DMS153 treated with DMSO at 0.1 percent for 48 hours (cell line): Measurements from ENCODE around the gene SSX5.
"Not testable (repeated sequence)": the region's sequence is repeated elsewhere in the genome, so short reads cannot be mapped to it uniquely, and the experiment has no call there.

ENCODE experiments used
- DNase-seq: peaks from one replicate; lab custom pipeline; 2025; ENCODE audit not compliant: unreplicated experiment; lab: John Stamatoyannopoulos, UW

Gene SSX5

GRCh38 chrX:48196745-48197201 is at the start of gene SSX5:
SSX5 (minus strand) TSS chrX:48196795; CDS start chrX:48195358, 1,437 bp downstream.
- DNase-seq = no peak

GRCh38 chrX:48224196-48224595 is 27.6 kb upstream of the SSX5 start:
- not testable (repeated sequence) for DNase-seq

- DNase-seq = not testable (repeated sequence)
Measured at GRCh38 chrX:48214341-48214740, 17.7 kb upstream of the SSX5 start.

GRCh38 chrX:48190024-48190423 is 6.6 kb downstream of the SSX5 start:
- not testable (repeated sequence) for DNase-seq

GRCh38 chrX:48181882-48182281 is 14.7 kb downstream of the SSX5 start:
- not testable (repeated sequence) for DNase-seq

GRCh38 chrX:48180811-48181210 is 15.8 kb downstream of the SSX5 start:
- no peak for DNase-seq

- no peak for DNase-seq
Measured at GRCh38 chrX:48179691-48180090, 16.9 kb downstream of the SSX5 start.

GRCh38 chrX:48166322-48166721 is 30.3 kb downstream of the SSX5 start:
- DNase-seq = not testable (repeated sequence)

GRCh38 chrX:48165241-48165640 is 31.4 kb downstream of the SSX5 start:
- DNase-seq = no peak

- DNase-seq = no peak
Measured at GRCh38 chrX:48156014-48156413, 40.6 kb downstream of the SSX5 start.

GRCh38 chrX:48154796-48155195 is 41.8 kb downstream of the SSX5 start:
- DNase-seq = no peak

GRCh38 chrX:48153769-48154168 is 42.8 kb downstream of the SSX5 start:
- no peak for DNase-seq

GRCh38 chrX:48142697-48143096 is 53.9 kb downstream of the SSX5 start:
- not testable (repeated sequence) for DNase-seq

- DNase-seq = not testable (repeated sequence)
Measured at GRCh38 chrX:48141810-48142508, 54.6 kb downstream of the SSX5 start.

GRCh38 chrX:48139076-48139475 is 57.5 kb downstream of the SSX5 start:
- DNase-seq = not testable (repeated sequence)
